ENCODE measurements around the gene DHDDS. TPM values are rescaled to one million over a fixed set of nuclear protein-coding genes. Genes with fewer than 3 reads are reported as not detected.
A peak's percentile ranks its signal among the peaks of the same experiment; 100 is the strongest.

Gene DHDDS
- total and polyA plus RNA-seq, 2 of the 13 experiments (the other 11 are each of a cell fraction or from before 2014, with no cell fraction given): 18.9 to 28.3 TPM

DNA sequence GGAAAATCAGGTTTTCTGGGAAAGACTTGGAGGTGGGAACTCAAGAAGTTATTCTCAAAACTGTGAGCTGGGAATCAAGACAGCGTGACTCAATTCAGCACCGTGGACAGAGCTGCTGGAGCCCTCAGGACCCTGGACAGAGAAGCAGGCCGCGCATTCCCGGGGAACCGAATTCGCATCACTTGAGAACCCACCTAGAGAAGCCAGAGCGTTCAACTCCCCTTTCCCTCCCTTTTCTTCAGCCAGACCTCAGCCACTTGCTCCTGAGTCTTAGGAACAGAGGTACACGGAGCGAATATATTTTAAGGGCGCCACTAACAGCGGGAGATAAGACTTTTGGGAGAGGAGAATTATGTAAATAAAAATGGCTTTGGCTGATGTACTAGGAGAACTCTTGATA is 23.5 kb upstream of the DHDDS start (continued):
- TF ChIP-seq, protein P1, sequence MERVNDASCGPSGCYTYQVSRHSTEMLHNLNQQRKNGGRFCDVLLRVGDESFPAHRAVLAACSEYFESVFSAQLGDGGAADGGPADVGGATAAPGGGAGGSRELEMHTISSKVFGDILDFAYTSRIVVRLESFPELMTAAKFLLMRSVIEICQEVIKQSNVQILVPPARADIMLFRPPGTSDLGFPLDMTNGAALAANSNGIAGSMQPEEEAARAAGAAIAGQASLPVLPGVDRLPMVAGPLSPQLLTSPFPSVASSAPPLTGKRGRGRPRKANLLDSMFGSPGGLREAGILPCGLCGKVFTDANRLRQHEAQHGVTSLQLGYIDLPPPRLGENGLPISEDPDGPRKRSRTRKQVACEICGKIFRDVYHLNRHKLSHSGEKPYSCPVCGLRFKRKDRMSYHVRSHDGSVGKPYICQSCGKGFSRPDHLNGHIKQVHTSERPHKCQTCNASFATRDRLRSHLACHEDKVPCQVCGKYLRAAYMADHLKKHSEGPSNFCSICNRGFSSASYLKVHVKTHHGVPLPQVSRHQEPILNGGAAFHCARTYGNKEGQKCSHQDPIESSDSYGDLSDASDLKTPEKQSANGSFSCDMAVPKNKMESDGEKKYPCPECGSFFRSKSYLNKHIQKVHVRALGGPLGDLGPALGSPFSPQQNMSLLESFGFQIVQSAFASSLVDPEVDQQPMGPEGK (CRISPR knock-in tag; IDR thresholded peaks at IDR 0.05): peak; percentile 97
- TF ChIP-seq JUN (CRISPR knock-in tag; IDR thresholded peaks at IDR 0.05): peak; percentile 95
- TF ChIP-seq, protein P2, sequence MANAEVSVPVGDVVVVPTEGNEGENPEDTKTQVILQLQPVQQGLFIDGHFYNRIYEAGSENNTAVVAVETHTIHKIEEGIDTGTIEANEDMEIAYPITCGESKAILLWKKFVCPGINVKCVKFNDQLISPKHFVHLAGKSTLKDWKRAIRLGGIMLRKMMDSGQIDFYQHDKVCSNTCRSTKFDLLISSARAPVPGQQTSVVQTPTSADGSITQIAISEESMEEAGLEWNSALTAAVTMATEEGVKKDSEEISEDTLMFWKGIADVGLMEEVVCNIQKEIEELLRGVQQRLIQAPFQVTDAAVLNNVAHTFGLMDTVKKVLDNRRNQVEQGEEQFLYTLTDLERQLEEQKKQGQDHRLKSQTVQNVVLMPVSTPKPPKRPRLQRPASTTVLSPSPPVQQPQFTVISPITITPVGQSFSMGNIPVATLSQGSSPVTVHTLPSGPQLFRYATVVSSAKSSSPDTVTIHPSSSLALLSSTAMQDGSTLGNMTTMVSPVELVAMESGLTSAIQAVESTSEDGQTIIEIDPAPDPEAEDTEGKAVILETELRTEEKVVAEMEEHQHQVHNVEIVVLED (CRISPR knock-in tag; IDR thresholded peaks at IDR 0.05; ENCODE audit: borderline replicate concordance): peak; percentile 62
- TF ChIP-seq HOXA7 (CRISPR knock-in tag; IDR thresholded peaks at IDR 0.05): peak; percentile 99
- peak; percentile 99; the same call in 1 of the 2 replicates for TF ChIP-seq ZNF180 (CRISPR knock-in tag; IDR thresholded peaks at IDR 0.05; ENCODE audit: borderline replicate concordance, low read depth)
- peak; percentile 100 for TF ChIP-seq MIXL1 (CRISPR knock-in tag; IDR thresholded peaks at IDR 0.05)
- peak; percentile 100 for TF ChIP-seq ZNF101 (CRISPR knock-in tag; IDR thresholded peaks at IDR 0.05; ENCODE audit: borderline replicate concordance, low read depth)
- TF ChIP-seq ZNF619 (CRISPR knock-in tag; IDR thresholded peaks at IDR 0.05): peak; percentile 96; the same call in 1 of the 2 replicates
- peak; percentile 99 for TF ChIP-seq FLYWCH1 (CRISPR knock-in tag; IDR thresholded peaks at IDR 0.05)
- peak; percentile 84 for TF ChIP-seq JUND (CRISPR knock-in tag; IDR thresholded peaks at IDR 0.05)
- TF ChIP-seq NKX3-1 (CRISPR knock-in tag; IDR thresholded peaks at IDR 0.05): peak; percentile 100
- TF ChIP-seq JUNB (CRISPR knock-in tag; IDR thresholded peaks at IDR 0.05; ENCODE audit: borderline replicate concordance): peak; percentile 98
- peak; percentile 100 for TF ChIP-seq CBX5 (CRISPR knock-in tag; IDR thresholded peaks at IDR 0.05; ENCODE audit: borderline replicate concordance)
- no peak for TF ChIP-seq ASH2L (IDR thresholded peaks at IDR 0.05; ENCODE audit: insufficient read length, low read depth, low read length)
- peak; percentile 100 for TF ChIP-seq ZNF782 (CRISPR knock-in tag; IDR thresholded peaks at IDR 0.05; ENCODE audit: borderline replicate concordance)
- TF ChIP-seq, protein P3, sequence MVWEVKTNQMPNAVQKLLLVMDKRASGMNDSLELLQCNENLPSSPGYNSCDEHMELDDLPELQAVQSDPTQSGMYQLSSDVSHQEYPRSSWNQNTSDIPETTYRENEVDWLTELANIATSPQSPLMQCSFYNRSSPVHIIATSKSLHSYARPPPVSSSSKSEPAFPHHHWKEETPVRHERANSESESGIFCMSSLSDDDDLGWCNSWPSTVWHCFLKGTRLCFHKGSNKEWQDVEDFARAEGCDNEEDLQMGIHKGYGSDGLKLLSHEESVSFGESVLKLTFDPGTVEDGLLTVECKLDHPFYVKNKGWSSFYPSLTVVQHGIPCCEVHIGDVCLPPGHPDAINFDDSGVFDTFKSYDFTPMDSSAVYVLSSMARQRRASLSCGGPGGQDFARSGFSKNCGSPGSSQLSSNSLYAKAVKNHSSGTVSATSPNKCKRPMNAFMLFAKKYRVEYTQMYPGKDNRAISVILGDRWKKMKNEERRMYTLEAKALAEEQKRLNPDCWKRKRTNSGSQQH (CRISPR knock-in tag; IDR thresholded peaks at IDR 0.05; ENCODE audit: low read depth): peak; percentile 100
- TF ChIP-seq HHEX (CRISPR knock-in tag; IDR thresholded peaks at IDR 0.05): peak; percentile 92
- TF ChIP-seq ZNF777 (CRISPR knock-in tag; IDR thresholded peaks at IDR 0.05): peak; percentile 97
- TF ChIP-seq ZNF501 (CRISPR knock-in tag; IDR thresholded peaks at IDR 0.05): peak; percentile 99
- TF ChIP-seq ZNF564 (CRISPR knock-in tag; IDR thresholded peaks at IDR 0.05): peak; percentile 99
- peak; percentile 98; the same call in 1 of the 2 replicates for TF ChIP-seq ZNF713 (CRISPR knock-in tag; IDR thresholded peaks at IDR 0.05)
- peak; percentile 99 to 100 for TF ChIP-seq KLF16 (CRISPR knock-in tag; IDR thresholded peaks at IDR 0.05)
- peak; percentile 100 for TF ChIP-seq ZNF354B (CRISPR knock-in tag; IDR thresholded peaks at IDR 0.05)
- peak; percentile 99 for TF ChIP-seq MYNN (CRISPR knock-in tag; IDR thresholded peaks at IDR 0.05; ENCODE audit: low read depth)
- TF ChIP-seq KDM5B (CRISPR knock-in tag; IDR thresholded peaks at IDR 0.05; ENCODE audit: borderline replicate concordance): peak; percentile 100
- TF ChIP-seq ZNF567 (CRISPR knock-in tag; IDR thresholded peaks at IDR 0.05; ENCODE audit: borderline replicate concordance): peak; percentile 99
- peak; percentile 100 for TF ChIP-seq KLF9 (CRISPR knock-in tag; IDR thresholded peaks at IDR 0.05; ENCODE audit: low read depth)
